ENCODE measurements around the gene DCAF11. TPM values are rescaled to one million over a fixed set of nuclear protein-coding genes. Genes with fewer than 3 reads are reported as not detected.

Gene DCAF11
- total and polyA plus RNA-seq, 2 of the 13 experiments (the other 11 are each of a cell fraction or from before 2014, with no cell fraction given) = 150 to 257 TPM

GRCh38 chr14:24108336-24108874 lies 6.2 kb upstream of the DCAF11 start (continued):
- TF ChIP-seq ZNF44 (CRISPR knock-in tag; IDR thresholded peaks at IDR 0.05) (no peak), ZNF7 (CRISPR knock-in tag; IDR thresholded peaks at IDR 0.05) (no peak), ZFP36L2 (CRISPR knock-in tag; IDR thresholded peaks at IDR 0.05) (no peak), KLF11 (CRISPR knock-in tag; IDR thresholded peaks at IDR 0.05) (no peak), GZF1 (CRISPR knock-in tag; IDR thresholded peaks at IDR 0.05) (no peak), TEAD3 (CRISPR knock-in tag; optimal IDR thresholded peaks at IDR 0.05; ENCODE audit: borderline replicate concordance) (no peak), PAWR (CRISPR knock-in tag; IDR thresholded peaks at IDR 0.05; ENCODE audit: borderline replicate concordance) (no peak), KLF16 (CRISPR knock-in tag; IDR thresholded peaks at IDR 0.05) (no peak), ZFP1 (CRISPR knock-in tag; IDR thresholded peaks at IDR 0.05) (no peak), ZNF580 (CRISPR knock-in tag; IDR thresholded peaks at IDR 0.05; ENCODE audit: borderline replicate concordance, low read depth) (no peak), TBX2 (CRISPR knock-in tag; IDR thresholded peaks at IDR 0.05; ENCODE audit: borderline replicate concordance) (no peak), SOX5 (CRISPR knock-in tag; IDR thresholded peaks at IDR 0.05; ENCODE audit: borderline replicate concordance) (no peak), ZNF430 (CRISPR knock-in tag; IDR thresholded peaks at IDR 0.05) (no peak), ARNT2 (CRISPR knock-in tag; IDR thresholded peaks at IDR 0.05; ENCODE audit: low read depth) (no peak), MTERF4 (CRISPR knock-in tag; IDR thresholded peaks at IDR 0.05) (no peak), MLX (CRISPR knock-in tag; IDR thresholded peaks at IDR 0.05) (no peak), ARNTL (CRISPR knock-in tag; IDR thresholded peaks at IDR 0.05) (no peak), ZSCAN5A (CRISPR knock-in tag; IDR thresholded peaks at IDR 0.05; ENCODE audit: borderline replicate concordance) (peak; percentile 55; the same call in 1 of the 2 replicates), ZNF768 (CRISPR knock-in tag; IDR thresholded peaks at IDR 0.05) (no peak), ERF (CRISPR knock-in tag; IDR thresholded peaks at IDR 0.05) (no peak), SNAPC2 (CRISPR knock-in tag; IDR thresholded peaks at IDR 0.05) (peak; percentile 19; the same call in 1 of the 2 replicates), HMGA1 (CRISPR knock-in tag; conservative IDR thresholded peaks at IDR 0.05) (peak; percentile 99; the same call in 1 of the 2 replicates), MIER2 (CRISPR knock-in tag; IDR thresholded peaks at IDR 0.05) (no peak), RERE (CRISPR knock-in tag; IDR thresholded peaks at IDR 0.05; ENCODE audit: low read depth) (no peak), ZNF24 (IDR thresholded peaks at IDR 0.05) (no peak)
